Measurements from ENCODE around the gene MDFI.
A peak's percentile ranks its signal among the peaks of the same experiment; 100 is the strongest.

MDFI gene

DNA sequence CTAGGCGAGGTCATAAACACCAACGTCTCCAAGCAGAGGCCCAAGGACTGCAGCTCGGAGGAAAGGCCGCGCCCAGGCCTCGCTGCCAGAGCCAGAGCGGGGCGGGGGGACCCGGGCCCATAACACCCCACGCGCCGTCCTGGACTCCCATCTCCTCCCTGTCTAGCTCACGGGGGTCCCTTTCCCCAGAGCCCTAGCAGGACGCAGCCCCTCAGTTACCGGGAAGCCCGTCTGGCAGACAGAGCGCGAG is 44.9 kb downstream of the MDFI start:
- Mint-ChIP-seq H3K4me1 (ENCODE audit: low read depth) (peaks cover 3% of the 10 kb centered on the region), H3K4me3 (peak overlapping the region; percentile 78), H3K27me3 (ENCODE audit: low read depth) (peaks cover 2% of the 10 kb centered on the region), H3K9me3 (no peaks in the 10 kb centered on the region), H3K27ac (peak overlapping the region; percentile 81), H3K36me3 (ENCODE audit: low read depth) (no peaks in the 10 kb centered on the region)
- no peak for DNase-seq (ENCODE audit: low spot score)

DNA sequence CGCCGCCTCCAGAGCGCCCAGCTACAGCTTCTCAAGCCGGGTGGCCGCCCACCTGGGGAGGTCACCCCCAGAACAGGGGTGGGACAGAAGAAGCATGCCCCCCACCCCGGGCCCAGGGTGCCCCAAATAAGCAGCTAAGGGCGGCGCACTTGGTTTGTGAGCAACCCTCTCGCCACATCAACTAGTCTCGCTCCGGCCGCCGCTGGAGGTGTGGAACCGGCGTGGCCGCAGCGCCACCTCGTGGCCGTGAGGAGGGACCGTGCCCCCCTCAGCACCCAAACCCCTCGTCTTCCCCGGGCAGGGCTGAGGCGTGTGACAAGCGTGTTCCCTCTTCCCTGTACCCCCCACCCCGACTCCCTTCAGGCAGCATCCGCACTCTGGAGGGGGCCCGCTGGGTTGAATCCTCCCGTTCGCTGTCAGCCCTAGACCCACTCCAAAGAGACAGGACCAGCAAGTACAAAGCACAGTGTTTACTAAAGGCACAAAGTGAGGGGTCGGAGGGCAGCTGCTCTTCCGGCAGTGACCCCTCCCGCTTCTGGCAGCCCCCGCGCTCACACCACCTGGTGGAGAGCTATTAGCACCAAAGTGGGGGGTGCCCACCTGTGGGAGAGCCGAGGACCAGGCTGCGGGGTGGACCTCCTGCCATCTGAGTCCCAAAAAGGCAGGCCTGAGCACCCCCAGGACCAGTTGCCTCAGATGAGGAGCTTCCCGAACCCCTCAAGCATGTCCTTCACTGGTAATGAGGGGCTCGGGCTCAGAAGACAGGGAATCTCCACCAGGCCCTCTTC is 45.4 kb downstream of the MDFI start:
- peaks cover 2% of the 10 kb centered on the region for H3K27me3 Mint-ChIP-seq (ENCODE audit: low read depth)
- peak overlapping the region; percentile 78 for H3K4me3 Mint-ChIP-seq
- peaks cover 3% of the 10 kb centered on the region for H3K4me1 Mint-ChIP-seq (ENCODE audit: low read depth)
- peak overlapping the region; percentile 81 for H3K27ac Mint-ChIP-seq
- DNase-seq (ENCODE audit: low spot score) = peak; percentile 69
- no peaks in the 10 kb centered on the region for H3K36me3 Mint-ChIP-seq (ENCODE audit: low read depth)
- H3K9me3 Mint-ChIP-seq = no peaks in the 10 kb centered on the region

DNA sequence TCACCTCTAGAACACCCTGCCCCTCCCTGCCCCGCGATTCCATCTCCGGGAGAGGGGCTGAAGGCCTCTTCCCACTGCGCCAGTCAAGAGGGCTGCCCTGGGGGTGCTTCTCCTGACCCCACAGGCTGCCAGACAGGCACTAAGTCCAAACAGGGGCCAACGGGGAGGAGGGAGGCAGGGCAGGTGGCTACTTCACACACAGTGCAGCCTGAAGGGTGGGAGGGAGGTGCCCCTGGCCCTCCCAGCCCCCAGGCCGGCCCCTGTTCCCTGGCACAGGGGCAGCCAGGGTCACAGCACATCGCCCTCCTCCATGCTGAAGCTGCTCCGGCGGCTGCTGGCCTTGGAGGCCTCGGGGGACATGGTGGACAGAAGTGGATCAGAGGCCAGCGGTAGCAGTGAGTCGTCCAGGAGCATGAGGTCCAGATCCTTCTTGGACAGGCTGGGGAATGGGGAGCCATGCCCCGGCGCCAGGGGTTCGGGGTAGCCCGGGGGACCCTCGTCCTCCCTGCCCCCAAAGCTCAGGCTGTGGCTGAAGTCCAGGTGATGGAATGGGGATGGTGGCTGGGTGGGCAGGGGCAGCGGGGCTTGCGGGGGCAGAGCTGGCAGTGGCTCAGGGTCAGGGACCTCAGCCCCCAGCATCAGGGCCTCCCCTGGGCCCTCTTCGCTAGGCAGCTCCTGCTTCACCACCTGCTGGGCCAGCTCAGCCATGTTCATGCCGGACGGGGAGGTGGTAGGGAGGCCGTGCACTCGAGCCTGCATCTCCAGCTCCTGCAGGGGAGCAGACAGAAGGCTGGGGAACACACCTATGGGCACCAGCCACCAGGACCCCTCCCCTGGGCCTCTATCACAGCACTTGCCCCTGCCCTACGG is 46.3 kb downstream of the MDFI start:
- Mint-ChIP-seq H3K36me3 (ENCODE audit: low read depth) (no peaks in the 10 kb centered on the region), H3K4me3 (no peak overlapping the region), H3K4me1 (ENCODE audit: low read depth) (peaks cover 3% of the 10 kb centered on the region), H3K9me3 (no peaks in the 10 kb centered on the region), H3K27me3 (ENCODE audit: low read depth) (peaks cover 2% of the 10 kb centered on the region), H3K27ac (no peak overlapping the region)
- DNase-seq (ENCODE audit: low spot score) = no peak

DNA sequence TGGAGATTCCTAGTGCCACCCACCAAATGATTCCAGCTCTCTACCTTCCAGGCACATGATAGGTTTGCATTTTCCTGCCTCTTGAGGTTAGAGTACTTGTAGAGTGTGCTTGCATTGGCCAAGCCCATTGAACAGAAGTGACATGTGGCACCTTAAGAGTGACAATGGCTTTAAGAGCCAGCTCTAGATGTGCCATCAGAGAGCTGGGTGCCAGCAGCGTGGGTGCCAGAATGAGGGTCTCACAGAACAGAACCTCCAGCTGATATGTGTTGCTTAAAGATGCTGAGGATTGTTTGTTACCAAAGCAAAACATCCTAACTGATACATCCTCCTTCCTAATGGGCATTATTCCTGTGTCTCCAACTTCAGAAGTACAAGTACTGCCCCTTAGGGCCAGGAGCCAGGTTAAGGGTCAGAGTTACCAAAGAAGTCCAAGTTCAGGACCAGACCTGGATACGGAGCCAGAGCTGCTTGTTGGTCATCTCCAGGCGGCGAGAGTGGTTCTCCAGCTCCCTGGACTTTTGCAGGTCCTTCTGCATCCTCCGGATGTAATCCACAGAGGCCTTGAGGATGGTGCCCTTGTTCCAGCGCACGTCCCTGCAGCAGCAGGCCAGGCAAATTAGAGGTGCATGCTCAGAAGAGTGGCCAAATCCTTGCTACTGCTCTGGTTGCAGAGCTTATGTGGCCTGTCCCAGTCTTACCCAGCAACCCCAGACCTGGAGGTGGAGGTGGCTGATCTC is 47.5 kb downstream of the MDFI start:
- no peak for DNase-seq (ENCODE audit: low spot score)
- peaks cover 1% of the 10 kb centered on the region for H3K27me3 Mint-ChIP-seq (ENCODE audit: low read depth)
- no peaks in the 10 kb centered on the region for H3K9me3 Mint-ChIP-seq
- H3K4me1 Mint-ChIP-seq (ENCODE audit: low read depth) = peaks cover 3% of the 10 kb centered on the region
- no peaks in the 10 kb centered on the region for H3K36me3 Mint-ChIP-seq (ENCODE audit: low read depth)
- no peak overlapping the region for H3K4me3 Mint-ChIP-seq
- H3K27ac Mint-ChIP-seq = no peak overlapping the region

DNA sequence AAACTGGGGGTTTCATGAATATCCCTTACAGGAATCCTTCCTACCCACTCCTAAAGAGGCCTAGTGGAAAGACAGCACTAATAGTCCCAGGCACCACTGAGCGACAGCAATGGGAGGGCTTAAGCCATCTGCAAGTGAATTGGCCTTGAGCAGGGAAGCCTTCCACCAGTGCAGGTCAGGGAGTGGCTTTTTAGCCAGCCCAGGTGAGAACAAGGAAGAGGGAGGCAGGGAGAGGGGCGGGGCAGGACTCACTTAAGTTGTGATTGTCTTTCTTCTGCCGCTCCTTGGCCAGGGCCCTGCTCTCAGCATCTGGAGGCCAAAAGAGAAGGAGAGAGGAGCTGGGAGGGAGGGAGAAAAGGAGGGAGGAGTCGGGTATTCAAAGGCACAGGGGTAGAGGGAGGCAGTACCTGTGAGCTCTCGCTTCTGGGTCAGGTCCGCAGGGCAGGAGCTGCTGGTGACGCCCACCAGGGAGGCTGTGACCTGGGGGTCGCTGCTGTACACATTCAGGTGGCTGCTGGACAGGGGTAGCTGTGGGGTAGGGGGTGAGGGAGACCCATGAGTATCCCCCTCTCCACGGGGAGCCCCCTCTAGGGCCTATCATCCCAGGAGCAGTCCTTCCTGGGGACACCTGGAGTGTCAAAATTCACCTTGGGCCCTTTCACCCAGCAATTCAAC is 49.4 kb downstream of the MDFI start:
- Mint-ChIP-seq H3K36me3 (ENCODE audit: low read depth) (no peaks in the 10 kb centered on the region), H3K4me3 (no peak overlapping the region), H3K27ac (no peak overlapping the region), H3K9me3 (no peaks in the 10 kb centered on the region), H3K27me3 (ENCODE audit: low read depth) (no peaks in the 10 kb centered on the region), H3K4me1 (ENCODE audit: low read depth) (peaks cover 3% of the 10 kb centered on the region)
- no peak for DNase-seq (ENCODE audit: low spot score)

DNA sequence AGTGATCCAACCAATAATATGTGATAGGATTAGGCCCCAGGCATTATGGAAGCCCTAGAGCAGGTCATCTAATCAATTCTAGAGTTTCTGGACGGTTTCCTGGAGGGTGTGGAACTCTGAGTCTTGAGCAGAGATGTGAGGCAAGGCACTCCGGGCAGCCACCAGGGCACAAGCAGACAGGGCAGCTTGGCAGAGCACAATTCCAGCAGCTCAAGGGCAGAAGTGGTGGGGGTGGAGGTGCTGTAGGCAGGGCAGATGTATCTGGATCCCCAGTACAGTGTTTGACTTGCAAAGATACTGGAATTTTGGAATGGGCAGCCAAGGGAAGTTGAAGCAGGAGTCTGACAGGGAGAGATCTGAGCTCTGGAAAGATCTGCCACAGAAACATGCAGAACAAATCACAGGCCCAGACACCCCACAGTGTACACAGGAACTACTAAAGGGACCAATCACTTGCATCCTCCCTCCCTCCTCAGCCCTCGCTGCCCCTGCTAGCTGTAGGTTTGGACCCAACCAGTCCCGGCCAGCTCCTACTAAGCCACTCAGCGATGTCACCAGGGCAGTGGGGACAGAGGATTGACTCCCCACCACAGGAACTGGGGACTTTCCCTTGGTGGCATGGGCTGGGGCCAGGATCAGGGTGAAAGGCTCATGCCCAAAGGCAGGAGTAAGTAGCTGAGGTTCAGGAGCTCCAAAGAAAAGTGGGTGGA is 50.1 kb downstream of the MDFI start:
- Mint-ChIP-seq H3K9me3 (no peaks in the 10 kb centered on the region), H3K27ac (no peak overlapping the region), H3K4me1 (ENCODE audit: low read depth) (peaks cover 3% of the 10 kb centered on the region)

DNA sequence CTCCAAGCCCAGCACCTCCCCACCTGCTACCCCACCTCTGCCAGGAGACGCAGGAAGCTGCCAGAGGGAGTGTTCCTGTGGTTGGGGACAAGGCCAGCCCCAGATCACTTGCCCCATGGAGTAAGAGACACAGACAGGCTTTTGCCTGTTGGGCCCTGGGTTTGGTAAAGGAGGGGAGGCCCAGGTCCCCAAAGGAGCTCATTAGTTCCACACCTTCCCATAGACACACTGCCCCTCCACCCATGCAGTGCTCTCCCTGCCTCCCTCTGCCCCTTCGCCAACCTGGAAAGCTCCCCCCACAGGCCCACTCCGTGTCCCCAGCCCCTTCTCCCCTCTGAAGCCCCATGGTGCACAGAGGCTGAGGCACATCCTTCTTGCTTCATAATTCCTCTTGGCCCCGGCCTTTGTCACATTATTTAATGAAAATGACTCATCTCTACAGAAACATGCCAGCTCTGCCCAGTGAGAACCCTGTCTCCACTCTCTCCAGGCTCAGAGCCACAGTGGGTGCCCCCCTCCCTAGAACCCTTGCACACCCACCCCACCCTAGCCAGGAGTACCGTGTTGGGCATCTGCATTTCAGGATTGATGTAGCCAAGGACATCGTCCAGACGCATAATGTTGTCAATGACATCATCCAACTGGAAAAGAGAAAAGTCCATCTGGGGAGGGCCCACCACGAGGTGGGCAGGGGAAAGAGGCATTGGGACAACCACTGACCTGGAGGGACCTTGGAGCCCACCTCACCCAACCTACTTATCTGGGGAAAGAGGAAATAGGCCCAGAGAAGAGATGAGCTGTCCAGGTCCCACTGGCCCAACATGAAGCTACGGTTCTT is 51.1 kb downstream of the MDFI start:
- no peaks in the 10 kb centered on the region for H3K4me1 Mint-ChIP-seq (ENCODE audit: low read depth)
- DNase-seq (ENCODE audit: low spot score) = no peak
- H3K36me3 Mint-ChIP-seq (ENCODE audit: low read depth) = no peaks in the 10 kb centered on the region
- H3K4me3 Mint-ChIP-seq = no peak overlapping the region
- no peak overlapping the region for H3K27ac Mint-ChIP-seq
- H3K9me3 Mint-ChIP-seq = no peaks in the 10 kb centered on the region
- H3K27me3 Mint-ChIP-seq (ENCODE audit: low read depth) = no peaks in the 10 kb centered on the region

More for the DNA sequence above, 50.1 kb downstream of the MDFI start:
- DNase-seq (ENCODE audit: low spot score) = no peak
- Mint-ChIP-seq H3K36me3 (ENCODE audit: low read depth) (no peaks in the 10 kb centered on the region), H3K4me3 (no peak overlapping the region), H3K27me3 (ENCODE audit: low read depth) (no peaks in the 10 kb centered on the region)

DNA sequence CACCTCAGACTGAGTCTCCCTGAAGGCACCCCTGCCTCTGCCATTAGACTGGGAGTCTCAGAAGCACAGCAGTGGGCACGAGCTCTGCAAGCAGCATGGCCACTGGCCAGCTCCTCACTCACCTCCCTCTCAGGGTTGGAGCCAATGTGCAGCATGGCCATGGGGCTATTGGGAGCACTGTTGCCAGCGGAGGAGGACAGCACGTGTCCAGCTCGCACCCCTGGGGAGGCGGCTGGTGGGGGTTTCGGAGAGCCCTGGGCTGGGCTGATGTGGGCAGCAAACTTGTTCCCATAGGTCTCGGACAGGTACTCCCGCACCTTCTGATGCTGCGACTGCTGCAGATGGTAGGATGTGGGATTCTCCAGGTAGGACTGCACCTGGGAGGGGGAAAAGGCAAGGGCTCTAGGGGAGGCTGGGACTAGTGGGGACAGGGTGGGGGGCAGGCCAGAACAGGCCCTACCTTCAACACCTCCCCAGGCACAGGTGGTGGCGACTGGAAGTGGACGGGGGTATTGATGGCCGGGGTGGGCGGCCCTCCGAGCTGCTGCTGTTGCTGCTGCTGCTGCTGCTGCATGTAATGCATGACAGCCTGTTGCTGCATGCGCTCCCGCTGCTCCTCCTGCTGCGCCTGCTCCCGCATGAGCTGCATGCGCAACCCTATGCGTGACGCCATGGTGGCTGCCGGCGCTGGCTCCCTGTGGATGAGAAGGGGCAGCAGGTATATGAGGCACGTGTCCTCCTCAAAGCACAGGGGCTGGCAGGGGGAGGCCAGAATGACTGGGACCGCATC is 52.5 kb downstream of the MDFI start:
- DNase-seq (ENCODE audit: low spot score) = no peak
- no peaks in the 10 kb centered on the region for H3K27me3 Mint-ChIP-seq (ENCODE audit: low read depth)
- H3K4me3 Mint-ChIP-seq = no peak overlapping the region
- no peak overlapping the region for H3K27ac Mint-ChIP-seq
- no peaks in the 10 kb centered on the region for H3K4me1 Mint-ChIP-seq (ENCODE audit: low read depth)
- no peaks in the 10 kb centered on the region for H3K36me3 Mint-ChIP-seq (ENCODE audit: low read depth)
- H3K9me3 Mint-ChIP-seq = no peaks in the 10 kb centered on the region

DNA sequence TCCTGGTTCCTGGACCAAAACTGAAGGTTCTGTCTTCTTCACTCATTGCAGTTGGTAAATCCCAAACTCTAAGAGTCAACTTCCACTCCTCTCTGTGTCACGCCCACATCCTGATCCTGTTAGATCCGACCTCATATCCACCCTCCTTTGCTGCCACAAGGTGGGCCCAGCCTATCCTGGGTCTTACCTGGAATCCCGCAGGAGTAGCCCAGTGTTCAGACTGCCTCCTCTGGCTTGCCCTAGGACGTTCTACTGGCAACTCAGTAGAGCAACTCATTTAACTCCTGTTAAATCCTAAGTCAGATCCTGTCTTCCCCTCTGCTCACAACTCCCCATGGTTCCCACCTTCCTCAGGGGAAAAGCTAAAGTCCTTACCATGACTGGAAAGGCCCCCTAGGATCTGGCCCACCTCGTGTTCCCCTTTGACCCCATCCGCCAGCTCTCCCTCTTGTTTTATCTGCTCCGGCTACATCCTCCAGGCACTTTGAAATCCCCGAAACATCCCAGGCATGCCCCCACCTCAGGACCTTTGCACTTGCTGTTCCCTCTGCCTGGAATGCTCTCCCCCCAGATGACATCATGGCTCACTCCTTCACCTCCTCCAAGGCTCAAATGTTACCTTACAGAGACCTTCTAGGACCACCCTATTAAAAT is 53.3 kb downstream of the MDFI start:
- no peaks in the 10 kb centered on the region for H3K27me3 Mint-ChIP-seq (ENCODE audit: low read depth)
- DNase-seq (ENCODE audit: low spot score) = no peak
- H3K4me1 Mint-ChIP-seq (ENCODE audit: low read depth) = no peaks in the 10 kb centered on the region
- no peak overlapping the region for H3K4me3 Mint-ChIP-seq
- no peaks in the 10 kb centered on the region for H3K9me3 Mint-ChIP-seq
- no peaks in the 10 kb centered on the region for H3K36me3 Mint-ChIP-seq (ENCODE audit: low read depth)
- no peak overlapping the region for H3K27ac Mint-ChIP-seq

DNA sequence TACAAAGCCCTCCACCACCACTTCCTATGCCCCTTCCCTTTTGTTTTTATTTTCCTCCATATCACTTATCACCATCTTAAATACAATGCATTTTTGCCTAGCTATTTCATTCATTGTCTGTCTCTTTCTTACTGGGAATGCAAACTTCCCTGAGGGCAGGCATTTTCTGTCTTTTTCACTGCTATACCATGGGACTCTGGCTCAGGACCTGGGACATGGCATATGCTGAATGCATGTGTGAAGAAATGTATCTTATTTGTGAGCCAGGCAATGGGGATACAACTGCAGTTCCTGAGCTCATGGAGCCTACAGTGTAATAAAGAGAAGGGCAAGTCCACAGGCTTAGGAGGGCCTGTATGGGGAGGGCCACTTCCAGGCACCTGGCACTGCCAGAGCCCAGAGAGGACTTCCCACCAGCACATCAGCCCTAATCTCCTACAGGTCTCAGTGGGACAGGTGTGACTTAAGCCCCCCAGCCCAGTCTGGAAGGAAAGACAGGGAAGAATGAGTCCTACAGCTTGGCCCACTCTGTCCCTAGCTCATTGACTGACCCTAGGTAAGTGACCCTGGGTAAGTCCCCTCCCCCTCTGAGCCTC is 53.9 kb downstream of the MDFI start:
- DNase-seq (ENCODE audit: low spot score) = no peak
- no peaks in the 10 kb centered on the region for H3K9me3 Mint-ChIP-seq

DNA sequence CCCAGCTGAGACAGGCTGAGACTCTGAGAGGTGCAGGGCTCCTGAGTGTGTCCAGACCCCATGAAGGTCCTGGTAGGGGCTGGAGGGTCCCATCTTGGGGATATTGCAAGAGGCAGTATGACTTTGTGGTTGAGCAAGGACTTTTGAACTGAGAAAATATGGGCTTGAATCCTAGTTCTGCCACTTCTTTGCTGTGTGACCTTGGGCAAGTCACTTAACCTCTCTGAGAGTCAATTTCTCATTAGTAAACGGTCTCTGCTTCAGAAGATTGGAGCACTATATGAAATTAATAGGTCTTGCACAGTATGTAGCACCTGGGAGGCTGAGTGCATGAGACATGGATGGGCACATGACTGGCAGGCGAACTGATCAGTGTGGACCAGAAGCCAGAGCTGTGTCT is 54.5 kb downstream of the MDFI start:
- Mint-ChIP-seq H3K36me3 (ENCODE audit: low read depth) (no peaks in the 10 kb centered on the region), H3K4me3 (no peak overlapping the region), H3K4me1 (ENCODE audit: low read depth) (no peaks in the 10 kb centered on the region), H3K27ac (no peak overlapping the region), H3K9me3 (no peaks in the 10 kb centered on the region), H3K27me3 (ENCODE audit: low read depth) (no peaks in the 10 kb centered on the region)
- DNase-seq (ENCODE audit: low spot score) = no peak

More for the DNA sequence above, 53.9 kb downstream of the MDFI start:
- no peaks in the 10 kb centered on the region for H3K27me3 Mint-ChIP-seq (ENCODE audit: low read depth)
- H3K4me3 Mint-ChIP-seq = no peak overlapping the region
- H3K27ac Mint-ChIP-seq = no peak overlapping the region
- H3K4me1 Mint-ChIP-seq (ENCODE audit: low read depth) = no peaks in the 10 kb centered on the region
- no peaks in the 10 kb centered on the region for H3K36me3 Mint-ChIP-seq (ENCODE audit: low read depth)
